Stimulated activated CD4-positive, alpha-beta T cell treated with anti-CD3 and anti-CD28 coated beads, TNF-alpha, amount 100 ng/mL, for 48 hours (primary cell): ENCODE results near the gene MYO16.
"Not testable (repeated sequence)": the region's sequence is repeated elsewhere in the genome, so short reads cannot be mapped to it uniquely, and the experiment has no call there.

Experiments
- DNase-seq, 3 donors: peaks; one replicate each; pipeline ENCODE4 v3.0.0-alpha.2; 2020; ENCODE audit warnings: low read depth in 3 of 3

Gene MYO16

GRCh38 chr13:109199280-109199679 is 569.9 kb downstream of the MYO16 start:
- no peak for DNase-seq

DNA sequence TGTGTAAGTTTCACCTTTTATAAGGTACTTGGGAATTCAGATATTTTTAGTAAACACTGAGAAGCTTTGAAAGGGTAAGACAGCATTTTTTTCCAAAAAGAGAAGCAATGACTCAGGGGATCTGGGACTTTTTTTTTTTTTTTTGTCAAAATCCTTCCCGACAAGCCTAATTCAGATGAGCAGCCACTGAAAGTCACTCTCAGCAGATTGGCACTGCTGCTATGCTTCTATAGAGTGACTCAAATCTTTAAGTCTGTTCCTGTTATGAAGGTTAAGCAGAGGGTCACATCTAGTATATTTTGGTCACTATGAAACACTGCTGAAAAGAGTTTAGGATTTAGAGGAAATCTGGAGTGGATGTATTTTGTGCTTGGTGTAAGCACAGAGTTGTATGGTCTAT is 571.1 kb downstream of the MYO16 start:
- DNase-seq: no peak

DNA sequence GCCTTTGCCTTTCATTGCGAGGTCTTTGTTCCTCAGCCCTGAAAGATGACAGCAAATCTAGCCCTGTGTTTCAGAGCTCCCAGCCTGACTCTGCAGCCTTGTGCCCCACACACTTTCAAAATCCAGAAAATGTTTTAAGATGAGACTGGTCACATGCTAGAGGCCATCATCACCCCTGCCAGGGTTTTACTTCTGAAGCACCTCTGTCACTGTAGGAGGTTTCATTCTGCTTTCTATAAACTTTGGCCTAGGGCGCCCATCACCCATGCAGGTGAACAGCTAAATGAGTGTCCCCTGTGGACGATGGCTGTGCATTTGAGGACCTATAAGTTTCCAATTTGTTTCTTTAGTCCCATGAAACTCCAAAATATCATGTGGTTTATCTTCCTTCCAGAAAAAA is 574.2 kb downstream of the MYO16 start:
- no peak for DNase-seq

DNA sequence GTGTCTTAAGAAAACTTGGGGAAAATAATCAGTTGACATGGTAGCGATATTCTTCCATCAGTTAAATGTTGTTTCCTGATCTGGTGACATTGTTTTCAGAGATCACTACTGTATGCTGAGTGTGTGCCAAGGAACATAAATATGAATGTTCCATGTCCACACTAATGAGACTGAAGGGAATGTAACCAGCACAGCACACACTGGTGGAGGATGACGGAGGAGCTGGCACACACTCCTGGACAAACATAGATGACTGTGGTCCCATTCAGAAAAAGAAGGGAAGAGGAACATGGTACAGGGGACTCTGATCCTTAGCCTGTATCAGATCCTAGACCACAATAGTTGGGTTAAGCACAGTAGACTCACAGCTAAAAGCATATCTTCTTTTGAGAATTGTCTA is 574.8 kb downstream of the MYO16 start:
- DNase-seq: no peak

DNA sequence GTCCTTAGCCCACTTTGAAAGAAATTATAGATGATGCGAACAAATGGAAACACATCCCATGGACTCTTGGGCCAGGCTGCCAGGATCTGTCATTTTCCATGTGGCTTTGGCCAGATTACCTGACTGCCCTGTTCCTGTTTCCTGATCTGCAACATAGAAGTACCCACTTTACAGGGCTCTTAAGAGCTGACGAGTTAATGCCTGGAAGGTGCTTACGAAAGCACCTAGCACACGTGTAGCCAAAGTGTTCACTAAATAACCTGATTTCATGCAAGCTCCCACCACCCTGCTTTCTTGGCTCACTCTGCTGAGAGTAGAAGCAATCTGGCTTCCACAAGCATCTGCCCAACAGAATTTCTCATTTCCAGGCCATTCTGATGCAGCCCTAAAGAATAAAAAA is 575.2 kb downstream of the MYO16 start:
- no peak for DNase-seq

- DNase-seq: no peak
These were observed 575.9 kb downstream of the MYO16 start for GRCh38 chr13:109205315-109205714.

GRCh38 chr13:109206616-109207015 is 577.2 kb downstream of the MYO16 start:
- DNase-seq: no peak

- DNase-seq: no peak
These were observed 578.2 kb downstream of the MYO16 start for GRCh38 chr13:109207622-109208021.

GRCh38 chr13:109208522-109208921 is 579.1 kb downstream of the MYO16 start:
- no peak for DNase-seq

DNA sequence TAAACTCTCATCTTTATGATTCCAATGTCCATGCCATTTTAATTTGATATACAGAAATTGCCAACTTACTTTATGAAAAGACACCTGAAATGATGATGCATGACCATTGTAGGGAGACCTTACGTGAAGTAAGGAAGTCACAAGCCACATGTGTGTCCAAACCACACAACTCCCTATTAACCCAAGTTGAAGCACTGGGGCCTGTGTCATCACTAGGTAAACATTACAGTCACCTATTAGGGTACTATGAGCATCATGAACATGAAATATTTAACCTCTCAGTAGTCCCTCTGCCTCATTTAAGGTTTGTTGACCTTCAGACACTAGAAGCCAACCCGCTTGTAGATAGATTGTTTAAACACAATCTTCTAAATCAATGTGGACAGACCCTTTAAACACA is 580.1 kb downstream of the MYO16 start:
- no peak for DNase-seq

DNA sequence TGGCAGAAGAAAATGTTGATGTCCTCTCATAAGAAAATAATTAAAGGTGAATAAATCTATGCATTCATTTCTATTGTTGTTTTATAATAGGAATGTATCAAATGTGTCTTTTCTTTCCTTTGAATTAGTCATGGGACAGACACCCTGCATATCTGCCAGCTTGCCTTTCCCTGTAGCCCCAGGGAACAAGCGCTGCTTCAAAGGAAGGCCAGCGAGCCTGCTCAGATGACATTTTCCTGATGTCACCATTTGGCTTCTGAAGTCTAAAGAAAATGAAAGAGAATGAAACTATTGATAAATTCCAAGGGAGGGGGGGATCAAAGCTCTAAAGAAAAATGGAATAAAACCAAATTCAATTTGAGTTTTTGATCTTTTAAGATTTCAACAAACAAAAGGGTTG is 582.2 kb downstream of the MYO16 start:
- DNase-seq: no peak

GRCh38 chr13:109212650-109213049 is 583.2 kb downstream of the MYO16 start:
- DNase-seq: no peak

- no peak for DNase-seq
These were observed 584.3 kb downstream of the MYO16 start for GRCh38 chr13:109213714-109214113.

DNA sequence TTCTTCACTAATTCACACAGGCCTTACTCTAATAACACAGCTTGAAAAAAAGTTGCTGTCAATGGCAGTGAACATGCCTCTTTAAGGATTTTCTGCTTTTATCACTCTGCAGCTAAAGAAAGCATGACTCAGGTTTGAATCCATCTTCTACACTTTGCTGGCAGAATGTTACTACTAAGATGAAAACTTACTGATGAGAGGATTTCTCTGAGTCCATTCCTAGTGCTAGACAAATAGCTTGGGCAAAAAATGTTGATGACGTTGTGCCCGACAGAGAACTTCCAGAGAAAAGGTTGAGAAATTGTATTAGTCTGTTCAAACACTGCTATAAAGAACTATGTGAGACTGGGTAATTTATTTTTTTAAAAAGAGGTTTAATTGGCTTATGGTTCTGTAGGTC is 585.0 kb downstream of the MYO16 start:
- DNase-seq: no peak

- no peak for DNase-seq
These were observed 586.0 kb downstream of the MYO16 start for GRCh38 chr13:109215377-109215776.

DNA sequence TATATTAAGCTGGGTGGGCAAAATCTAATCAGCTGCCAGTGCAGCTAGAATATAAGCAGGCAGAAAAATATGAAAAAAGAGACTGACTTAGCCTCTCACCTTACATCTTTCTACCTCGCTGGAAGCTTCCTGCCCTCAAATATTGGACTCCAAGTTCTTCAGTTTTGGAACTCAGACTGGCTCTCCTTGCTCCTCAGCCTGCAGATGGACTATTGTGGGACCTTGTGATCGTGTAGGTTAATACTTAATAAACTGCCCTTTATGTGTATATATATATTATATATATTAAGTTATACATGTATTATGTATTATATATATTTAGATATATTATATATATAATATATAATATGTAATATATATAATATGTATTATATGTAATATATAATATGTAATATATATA is 588.1 kb downstream of the MYO16 start:
- not testable (repeated sequence) for DNase-seq

DNA sequence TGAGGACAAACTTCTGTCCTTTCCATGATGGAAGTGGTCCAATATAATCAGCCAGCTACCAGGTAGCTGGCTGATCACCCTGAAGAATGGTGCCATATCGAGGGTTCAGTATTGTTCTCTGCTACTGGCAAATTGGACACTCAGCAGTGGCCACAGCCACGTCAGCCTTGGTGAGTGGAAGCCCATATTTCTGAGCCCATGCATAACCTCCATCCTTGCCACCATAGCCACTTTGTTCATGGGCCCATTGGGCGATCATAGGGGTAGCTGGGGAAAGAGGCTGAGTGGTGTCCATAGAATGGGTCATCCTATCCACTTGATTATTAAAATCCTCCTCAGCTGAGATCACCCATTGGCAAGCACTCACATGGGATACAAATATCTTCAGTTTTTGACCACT is 591.2 kb downstream of the MYO16 start:
- DNase-seq: no peak

- no peak for DNase-seq
These were observed 594.6 kb downstream of the MYO16 start for GRCh38 chr13:109224033-109224432.

DNA sequence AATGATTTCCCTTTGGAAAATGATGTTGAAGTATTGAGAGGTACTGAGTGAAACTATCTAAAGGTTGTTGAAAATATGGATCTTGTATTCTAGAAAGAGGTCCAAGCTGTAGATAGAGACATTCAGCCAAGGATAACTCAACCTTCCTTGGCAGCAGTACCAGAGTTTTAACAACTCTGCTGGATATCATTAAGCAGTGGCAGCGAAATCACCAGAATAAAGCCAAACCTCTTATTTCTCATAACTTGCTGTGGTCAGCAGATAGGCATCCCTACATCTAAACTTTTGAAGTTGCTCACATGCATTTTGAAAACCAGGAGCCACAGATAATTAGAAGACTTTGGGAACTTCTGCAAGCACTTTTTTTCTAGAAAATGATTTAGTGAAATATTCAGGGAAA is 597.2 kb downstream of the MYO16 start:
- no peak for DNase-seq

DNA sequence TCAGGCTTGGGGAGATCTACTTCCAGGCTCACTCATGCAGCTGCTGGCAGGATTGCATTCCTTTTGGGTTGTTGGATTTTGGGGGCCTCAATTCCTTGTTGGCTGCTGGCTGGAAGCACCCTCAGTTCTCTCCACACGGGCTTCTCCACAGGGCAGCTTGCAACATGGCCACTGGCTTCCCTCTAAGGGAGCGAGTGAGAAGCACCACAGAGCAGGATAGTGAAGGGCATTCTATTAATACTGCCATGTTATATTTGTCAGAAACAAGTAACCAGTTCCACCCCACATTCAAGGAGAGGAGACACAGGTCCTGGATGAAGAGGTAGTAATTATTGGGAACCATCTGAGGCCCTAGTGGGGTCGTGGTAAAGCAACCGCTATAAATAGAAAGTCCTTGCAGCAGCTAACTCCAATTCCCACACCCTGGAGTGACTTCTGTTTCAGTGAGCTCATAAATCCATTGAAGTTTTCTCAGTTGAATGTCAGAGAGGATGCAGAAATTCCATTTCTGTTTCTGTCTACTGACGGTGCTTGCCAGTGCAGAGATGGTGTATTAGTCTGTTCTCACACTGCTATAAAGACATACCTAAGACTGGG is 598.0 kb downstream of the MYO16 start:
- DNase-seq: no peak

DNA sequence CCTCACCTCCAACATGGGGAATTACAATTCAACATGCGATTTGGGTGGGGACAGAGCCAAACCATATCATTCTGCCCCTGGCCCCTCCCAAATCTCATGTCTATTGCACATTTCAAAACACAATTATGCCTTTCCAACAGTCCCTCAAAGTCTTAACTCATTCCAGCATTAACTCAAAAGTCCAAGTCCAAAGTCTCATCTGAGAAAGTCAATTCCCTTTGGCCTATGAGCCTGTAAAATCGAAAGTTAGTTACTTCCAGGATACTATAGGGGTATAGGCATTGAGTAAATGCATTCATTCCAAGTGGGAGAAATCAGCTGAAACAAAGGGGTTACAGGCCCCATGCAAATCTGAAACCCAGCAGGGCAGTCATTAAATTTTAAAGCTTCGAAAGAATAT is 598.8 kb downstream of the MYO16 start:
- no peak for DNase-seq

DNA sequence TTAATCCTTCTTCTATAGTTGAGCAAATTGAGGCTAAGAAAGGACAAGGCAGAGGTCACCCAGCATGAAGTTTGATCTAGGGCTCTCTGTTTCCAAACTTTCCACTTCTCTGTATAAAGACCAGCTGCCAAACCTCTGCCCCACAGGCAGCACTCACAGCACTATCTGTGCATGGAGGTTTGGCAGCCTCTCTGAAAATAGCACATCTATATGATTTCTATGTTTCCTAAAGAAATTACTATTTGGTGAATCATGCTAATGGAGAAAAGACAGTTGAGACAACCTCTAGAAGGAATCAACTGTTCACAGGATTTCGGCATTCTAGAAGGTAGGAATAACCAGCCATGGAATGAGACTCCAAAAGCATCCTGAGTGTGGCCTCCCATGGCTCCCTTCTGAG is 602.5 kb downstream of the MYO16 start:
- DNase-seq: no peak

- DNase-seq: no peak
These were observed 603.9 kb downstream of the MYO16 start for GRCh38 chr13:109233293-109233692.

DNA sequence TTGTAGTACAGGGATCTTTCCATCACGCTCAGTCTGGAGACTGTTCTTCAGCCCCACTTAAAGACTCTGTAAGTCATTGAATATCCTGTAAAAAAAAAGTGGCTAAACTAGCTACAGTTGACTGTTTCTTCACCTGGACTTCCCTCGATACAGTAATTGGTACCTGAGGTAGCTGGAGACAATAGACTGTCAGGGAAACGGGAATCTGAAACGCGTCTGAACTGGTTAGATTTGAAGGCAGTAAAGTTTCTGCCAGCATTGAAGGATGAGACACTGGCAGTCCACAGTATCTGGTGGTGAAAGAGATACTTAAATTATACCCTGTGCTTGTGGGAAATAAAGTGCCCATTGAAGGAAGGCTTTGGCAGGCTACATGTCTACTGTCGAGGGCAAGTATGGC is 606.5 kb downstream of the MYO16 start:
- DNase-seq: no peak

- DNase-seq: no peak
These were observed 611.7 kb downstream of the MYO16 start for GRCh38 chr13:109241160-109241559.
